CD4-positive, alpha-beta T cell treated with Interleukin-4 for 4 hours (primary cell): ENCODE data around the gene RAB11FIP4.

Experiments used
- DNase-seq: peaks from one replicate; pipeline ENCODE4 v3.0.0-alpha.2; 2020

RAB11FIP4 gene

DNA sequence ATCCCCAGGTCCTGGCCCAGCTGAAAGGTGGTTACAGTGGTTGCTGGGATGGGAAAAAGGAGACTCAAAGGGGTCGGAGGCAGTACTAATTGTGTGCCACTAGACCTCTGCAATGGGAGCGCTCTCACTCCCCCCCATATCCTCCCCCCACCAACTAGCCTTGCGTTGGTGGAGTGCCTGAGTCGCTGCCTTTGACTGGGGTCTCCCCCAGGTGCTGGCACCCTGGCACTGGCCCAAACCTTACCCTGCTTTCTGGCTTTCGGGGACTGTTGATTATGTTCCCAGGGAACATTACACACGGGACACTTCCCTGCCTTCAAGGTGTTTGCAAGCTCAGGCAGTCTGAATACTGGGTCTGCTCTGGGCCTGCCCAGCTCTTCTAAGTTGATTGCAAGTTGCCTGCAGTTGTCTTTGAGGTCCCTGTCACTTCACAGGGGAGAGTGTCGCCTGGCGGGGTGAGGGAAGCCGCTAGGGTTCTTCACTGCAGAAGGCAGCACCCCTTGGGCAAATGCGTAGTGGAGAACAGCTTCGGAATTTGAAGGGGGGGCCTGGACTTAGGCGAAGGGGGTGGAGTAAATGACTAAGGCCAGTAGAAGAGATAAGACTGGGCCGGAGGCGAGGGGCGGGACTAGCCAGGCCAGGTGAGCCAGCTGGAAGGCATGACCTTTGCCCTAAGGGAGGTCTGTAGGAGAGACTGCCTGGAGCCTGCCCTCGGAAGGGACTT, 98.0 kb downstream of the RAB11FIP4 start:
- no peak for DNase-seq

DNA sequence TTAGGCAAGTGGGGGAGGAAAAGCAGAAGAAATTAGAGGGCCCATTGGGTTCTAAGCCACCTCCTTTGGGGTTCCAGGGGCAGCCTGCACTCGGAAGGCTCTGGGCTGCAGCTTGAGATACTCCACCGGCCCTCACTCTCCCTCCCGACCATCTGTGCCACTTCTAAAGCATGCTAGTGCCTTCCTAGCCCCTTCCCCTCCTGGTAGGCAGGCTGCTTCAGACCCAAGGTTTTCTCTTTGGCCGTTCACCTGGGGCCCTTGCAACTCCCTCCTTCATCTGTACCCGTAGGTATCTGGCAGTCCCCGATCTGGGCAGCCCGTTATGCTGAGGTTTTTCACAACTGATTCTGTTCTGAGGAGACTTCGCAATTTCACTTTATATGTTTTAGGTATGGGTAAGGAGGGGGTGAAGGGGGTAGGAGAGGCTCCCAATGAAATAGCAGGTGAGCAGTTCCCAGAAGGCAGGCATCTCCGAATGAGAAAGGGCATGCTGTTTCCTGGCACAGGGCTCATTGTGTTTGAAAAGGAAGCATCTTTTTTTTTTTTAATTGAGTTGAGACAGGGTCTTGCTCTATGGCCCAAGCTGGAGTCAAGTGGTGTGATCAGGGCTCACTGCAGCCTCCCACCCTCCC, 98.7 kb downstream of the RAB11FIP4 start:
- DNase-seq = no peak

DNA sequence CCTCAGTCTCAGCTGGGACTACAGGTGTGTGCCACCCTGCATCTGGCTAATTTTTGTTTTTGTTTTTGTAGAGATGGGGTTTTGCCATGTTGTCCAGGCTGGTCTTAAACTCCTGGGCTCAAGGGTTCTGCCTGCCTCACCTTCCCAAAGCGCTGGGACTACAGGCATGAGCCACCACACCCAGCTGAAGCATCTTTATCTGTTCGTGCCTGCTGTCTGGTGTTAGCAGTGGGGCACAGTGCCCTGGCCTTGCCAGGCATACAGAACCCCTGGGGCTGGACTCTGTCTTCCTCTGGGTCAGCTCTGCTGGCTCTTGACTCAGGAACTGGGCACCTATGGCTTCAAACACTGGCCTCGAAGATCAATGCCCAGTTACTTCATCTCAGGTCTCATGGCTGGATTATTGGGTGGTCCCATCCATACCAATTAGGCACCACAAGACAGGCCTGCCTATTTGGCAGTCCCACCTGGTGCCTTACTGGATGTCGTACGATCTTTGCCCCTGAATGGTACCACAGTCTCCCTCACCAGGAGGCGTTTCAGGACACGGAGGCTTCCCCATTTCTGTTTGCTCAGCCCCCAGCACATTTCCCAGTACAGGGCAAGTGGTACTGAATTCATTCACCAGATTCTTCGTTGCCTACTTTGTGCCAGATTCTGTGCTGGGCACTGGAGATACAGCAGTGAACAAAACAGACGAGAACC, 99.3 kb downstream of the RAB11FIP4 start:
- no peak for DNase-seq

DNA sequence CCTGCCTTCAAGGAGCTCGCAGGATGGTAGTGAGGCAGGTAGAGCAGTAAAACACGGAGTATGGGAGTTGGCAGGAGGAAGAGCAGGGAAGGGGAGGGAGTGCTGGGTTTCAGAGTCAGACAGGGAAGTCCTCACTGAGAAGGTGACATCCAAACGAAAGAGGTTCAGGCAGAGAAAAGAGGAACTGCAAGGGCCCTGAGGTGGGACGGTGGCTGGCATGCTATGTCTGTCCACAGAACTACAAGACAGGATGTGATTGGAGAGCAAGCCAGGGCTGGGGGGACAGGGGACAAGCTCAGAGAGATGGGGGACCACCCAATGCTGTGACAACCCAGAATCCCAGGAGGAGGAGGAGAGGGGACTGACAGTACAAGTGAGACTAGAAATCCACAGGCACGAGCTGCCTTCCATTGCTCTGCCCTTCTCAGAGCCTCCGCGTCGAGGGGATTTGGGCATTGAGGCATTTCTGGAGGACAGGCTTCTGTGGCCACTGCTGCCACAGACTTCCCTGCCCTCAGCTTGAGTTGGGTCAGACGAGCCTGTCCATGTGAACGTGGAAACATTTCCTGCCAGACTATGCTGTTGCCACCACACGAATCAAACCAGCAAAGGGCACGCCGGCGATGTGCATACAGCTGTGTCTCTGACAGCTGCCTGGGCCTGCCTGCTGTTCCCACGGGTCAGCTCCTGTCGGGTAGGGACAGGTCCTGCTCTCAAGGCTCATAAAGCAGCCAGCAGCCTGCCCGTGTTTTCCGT, 100.1 kb downstream of the RAB11FIP4 start:
- no peak for DNase-seq

DNA sequence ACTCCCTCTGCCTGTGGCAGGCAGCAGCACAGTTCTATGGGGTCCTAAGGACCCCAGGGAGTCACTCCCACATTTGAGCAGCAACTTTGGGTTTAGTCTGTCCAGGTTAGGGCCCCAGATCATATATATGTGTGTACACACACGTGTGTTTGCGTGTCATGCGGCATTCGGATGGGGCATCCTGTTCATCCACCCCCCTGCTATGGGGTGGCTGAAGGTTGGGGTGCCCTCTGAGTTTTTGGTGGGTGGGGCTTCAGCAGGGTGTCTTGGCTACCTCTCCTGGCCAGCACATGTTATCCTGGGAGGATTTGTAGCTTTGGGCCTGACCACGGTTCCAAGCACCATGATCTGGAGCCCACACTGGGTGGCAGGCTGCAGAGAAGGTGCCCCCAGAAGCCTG, 100.7 kb downstream of the RAB11FIP4 start:
- no peak for DNase-seq

DNA sequence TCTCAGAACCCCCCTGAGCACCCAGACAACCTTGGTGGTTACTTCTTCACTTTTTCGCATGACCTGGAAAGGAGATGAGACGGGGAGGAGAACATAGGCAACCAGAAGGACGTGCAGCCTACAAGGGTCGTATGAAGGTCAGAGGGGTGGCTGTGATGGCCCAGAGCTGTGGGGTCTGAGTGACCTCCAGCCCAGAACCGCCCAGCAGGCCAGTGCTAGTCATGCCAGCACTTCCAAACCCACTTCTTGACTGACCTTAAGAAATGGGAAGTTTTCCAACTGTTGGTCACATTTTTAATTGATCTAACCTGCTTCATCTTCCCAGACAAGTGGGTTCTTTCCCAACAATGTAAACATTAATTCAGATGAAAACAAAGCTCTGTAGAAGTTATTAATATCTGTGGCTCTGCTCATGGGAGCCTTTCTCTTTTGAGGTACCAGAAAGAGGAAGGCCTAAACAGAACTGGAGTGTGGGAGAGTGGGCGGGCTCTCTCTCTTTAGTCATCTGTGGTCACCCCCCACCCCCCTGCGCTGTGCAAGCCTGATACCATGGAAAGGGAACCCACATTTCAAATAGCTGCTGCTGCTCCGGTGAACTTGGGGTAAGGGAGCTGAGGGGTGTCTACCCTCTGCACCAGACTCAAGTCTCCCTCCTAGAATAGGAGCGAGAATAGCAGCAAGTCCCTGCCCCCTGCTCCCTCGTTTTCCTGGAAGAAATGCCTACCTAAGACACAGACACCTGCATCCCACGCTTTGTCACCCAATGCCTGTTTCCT, 101.6 kb downstream of the RAB11FIP4 start:
- DNase-seq = peak; percentile 78

DNA sequence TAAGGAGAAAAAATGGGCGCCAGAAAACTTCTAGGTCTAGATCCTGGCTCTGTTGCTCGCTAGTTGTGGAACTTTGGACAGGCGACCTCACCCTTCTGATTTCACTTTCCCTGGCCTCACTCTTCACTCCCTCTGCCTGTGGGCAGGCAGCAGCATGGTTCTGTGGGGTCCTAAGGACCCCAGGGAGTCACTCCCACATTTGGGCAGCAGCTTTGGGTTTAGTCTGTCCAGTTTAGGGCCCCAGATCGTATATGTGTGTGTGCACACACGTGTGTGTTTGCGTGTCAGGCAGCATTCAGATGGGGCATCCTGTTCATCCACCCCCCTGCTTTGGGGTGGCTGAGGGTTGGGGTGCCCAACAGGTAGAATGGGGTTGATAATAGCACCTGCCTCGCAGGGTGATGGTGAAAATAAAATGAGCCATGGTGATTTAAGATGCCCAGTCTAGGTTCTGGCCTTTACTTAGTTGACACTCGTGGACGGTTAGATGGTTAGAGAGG, 102.2 kb downstream of the RAB11FIP4 start:
- DNase-seq = no peak

DNA sequence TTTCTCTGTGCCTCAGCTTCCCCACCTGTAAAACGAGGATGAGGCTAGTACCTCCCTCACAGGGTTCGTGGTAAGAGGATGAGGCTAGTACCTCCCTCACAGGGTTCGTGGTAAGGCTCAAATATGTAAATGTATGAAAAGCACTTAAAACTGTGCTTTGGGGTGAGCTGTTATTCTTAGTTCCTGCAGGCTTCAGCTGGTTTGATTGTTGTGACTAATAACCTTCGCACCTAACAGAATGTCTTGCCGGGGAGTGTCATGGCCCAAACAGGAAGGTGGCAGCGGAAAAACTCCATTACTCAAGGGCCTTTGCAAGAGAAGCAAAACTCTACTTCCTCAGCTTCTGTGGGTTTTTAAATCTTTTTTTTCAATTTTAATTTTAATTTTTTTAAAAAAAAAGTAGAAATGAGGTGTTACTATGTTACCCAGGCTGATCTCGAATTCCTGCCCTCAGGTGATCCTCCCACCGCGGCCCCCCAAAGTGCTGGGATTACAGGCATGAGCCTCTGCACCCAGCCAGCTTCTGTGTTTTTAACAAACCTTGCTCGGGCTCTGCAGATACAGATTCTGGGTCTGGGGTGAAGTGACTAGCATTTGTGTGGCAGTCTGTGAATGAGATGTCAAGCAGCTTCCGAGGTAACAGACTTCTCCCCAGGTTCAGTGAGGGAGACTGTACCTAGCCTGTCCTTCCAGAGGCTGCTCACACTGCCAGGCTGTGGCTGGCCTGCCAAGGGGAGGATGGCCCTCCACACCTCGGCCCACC, 103.0 kb downstream of the RAB11FIP4 start:
- DNase-seq = peak; percentile 91

DNA sequence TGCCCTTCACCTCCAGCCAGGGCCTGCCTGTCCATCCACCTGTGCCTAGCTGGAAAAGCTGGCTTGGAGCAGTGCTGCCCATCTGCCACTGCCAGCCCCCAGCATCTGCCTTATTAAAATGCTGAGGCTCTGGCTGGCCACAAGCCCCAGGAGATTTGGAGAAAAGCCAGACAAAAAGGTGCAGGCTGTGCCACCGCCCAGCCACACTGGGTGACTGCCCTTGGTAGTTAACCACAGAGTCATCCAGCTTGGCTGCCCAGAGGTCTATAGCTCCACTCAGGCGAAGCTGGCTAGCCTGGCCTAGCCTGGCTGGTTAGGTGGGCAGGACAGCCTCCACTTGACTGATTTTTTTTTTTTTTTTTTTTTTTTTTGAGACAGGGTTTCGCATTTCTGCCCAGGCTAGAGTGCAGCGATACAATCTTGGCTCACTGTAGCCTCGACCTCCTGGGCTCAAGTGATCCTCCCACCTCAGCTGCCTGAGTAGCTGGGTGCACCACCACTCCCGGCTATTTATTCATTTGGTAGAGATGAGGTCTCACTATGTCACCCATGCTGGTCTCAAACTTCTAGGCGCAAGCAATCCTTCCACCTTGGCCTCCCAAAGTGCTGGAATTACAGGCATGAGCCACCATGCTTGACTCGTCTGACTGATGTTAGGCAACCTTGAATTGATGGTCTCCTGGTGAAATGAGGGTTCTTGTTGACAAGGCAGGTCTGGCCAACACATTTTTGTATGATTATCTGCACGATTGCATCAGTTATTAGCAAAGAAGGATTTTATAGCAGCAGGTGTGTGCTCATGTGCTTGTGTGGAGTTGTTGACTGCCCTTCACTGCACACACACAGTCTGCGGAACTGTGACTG, 103.8 kb downstream of the RAB11FIP4 start:
- no peak for DNase-seq

DNA sequence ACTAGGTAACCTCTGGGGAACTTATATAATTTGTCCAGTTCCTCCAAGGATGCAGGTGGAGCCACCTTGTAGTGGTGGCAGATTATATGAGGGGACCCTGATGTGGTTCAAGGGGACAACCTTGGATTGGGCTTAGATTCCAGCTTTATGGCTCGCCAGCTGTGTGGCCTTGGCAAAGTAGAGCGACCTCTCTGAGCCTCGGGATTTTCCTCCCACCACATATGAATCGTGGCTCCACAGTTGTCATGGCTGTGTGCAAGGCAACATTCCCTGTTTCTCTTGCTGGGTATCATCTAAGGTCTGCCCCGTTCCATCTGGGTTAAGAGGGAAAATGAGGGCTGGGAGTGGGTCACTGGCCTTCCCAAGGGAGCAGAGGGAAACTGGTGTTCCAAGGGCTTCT, 104.6 kb downstream of the RAB11FIP4 start:
- DNase-seq = no peak

DNA sequence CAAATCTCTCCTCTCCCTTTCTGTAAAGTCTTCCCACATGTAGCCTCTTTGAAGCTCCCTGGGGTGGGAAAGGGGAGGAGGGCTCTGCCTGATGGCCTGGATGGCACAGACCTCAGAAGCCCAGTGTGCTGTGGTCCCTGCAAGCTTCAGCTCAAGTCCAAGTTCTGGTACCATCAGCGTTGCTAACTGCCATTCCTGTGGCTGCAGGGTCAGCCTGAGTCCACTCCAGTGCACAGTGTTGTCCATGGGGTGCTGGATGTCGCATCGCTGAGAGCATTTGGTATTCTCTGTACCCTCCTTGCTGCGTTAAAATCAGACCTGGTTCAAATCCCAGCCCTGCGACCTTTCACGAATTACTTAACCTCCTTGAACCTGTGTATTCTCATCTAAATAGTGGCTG, 105.1 kb downstream of the RAB11FIP4 start:
- no peak for DNase-seq

DNA sequence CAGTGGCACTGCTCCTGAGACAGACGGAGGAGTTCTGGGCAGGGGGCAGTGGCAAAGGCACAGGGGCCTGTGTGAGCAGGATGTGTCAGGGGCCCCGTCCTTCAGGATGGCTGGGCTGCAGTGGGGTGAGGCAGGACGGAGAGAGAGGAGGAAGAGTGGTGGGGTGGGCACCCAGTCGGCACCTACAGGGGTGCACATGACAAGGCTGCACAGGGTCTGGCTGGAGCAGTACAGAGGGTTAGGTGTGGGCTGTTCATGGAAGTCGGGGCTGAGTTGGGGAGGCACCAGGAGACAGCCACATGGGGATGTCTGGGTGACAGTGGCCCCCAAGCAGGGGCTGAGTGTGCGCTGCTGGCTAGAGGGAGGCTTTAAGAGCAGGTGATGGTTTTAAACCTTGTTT, 106.0 kb downstream of the RAB11FIP4 start:
- DNase-seq = no peak

DNA sequence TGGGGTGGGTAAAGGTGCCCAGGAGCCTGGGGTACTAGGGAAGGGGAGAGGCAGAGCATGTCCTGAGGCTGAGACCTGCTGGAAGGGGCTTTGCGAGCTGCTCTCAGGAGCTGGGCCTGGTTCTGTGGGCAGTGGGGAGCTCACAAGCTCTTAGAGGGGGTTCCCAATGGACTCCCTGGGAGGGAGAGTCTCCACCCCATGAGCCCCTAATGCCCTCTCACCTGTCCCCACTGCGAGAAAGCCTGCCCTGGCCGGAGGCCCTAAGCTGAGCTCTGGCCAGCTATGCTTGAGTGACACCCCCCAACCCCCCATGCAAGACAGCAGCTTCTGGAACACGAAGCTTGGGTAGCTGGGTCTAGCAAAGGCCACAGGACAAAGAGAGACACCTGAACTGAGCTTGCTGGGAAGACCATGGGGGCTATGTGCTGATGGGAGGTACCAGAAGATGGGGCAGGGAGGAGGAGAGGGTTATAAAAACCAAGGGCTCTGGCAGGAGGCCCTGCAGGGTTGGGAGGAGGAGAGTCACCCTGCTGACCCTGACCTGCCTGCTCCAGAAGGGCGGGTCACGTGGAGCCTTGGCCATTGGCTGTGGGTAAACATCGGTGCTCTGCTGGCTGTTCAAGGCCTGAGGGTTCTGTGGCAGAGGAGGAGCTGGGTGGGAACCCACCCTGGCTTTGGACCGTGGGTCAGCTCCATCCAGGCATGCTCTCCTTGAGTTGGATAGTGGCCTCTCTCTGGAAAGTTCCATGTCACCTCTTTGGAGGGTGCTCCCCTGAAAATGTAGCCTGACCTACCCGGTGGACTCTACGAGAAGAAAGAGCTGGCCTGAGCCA, 106.7 kb downstream of the RAB11FIP4 start:
- DNase-seq = no peak

DNA sequence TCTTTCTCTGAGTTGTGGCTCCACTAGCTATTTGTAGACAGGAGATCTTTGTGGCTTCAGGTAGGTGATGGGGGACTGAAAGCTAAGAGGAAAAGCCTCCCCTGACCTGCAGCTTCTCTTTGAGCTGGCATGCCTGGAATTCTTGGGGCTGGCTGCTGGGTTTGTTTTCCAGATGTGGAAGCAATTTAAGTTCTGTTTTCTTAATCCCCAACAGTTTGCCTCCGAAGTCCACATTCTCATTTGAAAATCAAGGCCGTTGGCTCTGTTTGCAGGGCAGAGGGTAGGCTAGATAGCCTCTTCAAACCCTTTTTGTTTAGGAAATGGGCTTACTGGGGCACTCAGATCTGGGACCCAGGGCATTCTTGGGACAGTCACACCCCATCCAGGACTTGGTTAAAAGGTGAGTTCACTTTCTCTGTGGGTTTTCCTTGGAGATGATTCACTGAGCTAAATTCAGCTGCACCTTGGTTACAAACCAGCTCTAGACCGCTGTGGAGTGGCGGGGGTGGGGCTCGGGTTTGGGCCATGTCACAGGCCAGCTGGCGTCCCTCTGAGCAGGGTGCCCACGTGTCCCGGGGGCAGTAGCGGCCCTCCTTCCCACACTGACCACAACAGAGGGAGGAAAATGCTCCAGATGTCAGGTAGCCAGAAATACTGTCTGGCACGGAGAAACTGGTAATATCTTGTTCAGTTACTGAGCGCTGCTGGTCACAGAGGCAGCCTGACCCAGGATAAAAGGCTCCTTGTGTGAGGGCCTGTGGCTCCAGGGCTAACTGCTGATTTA, 108.5 kb downstream of the RAB11FIP4 start:
- no peak for DNase-seq

DNA sequence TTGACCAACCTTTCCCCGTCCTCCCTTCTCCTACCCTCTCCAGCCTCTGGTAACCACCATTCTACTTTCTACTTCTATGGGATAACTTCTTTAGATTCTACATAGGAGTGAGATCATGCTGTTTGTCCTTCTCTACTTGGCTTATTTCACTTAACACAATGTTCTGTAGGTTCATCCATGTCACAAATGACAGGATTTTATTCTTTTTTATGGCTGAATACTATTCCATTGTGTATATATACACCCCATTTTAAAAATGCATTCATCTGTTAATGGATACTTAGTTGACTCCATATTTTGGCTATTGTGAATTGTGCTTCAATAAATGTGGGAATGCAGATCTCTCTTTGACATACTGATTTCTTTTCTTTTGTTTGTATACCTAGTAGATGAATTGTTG, 115.0 kb downstream of the RAB11FIP4 start:
- no peak for DNase-seq

DNA sequence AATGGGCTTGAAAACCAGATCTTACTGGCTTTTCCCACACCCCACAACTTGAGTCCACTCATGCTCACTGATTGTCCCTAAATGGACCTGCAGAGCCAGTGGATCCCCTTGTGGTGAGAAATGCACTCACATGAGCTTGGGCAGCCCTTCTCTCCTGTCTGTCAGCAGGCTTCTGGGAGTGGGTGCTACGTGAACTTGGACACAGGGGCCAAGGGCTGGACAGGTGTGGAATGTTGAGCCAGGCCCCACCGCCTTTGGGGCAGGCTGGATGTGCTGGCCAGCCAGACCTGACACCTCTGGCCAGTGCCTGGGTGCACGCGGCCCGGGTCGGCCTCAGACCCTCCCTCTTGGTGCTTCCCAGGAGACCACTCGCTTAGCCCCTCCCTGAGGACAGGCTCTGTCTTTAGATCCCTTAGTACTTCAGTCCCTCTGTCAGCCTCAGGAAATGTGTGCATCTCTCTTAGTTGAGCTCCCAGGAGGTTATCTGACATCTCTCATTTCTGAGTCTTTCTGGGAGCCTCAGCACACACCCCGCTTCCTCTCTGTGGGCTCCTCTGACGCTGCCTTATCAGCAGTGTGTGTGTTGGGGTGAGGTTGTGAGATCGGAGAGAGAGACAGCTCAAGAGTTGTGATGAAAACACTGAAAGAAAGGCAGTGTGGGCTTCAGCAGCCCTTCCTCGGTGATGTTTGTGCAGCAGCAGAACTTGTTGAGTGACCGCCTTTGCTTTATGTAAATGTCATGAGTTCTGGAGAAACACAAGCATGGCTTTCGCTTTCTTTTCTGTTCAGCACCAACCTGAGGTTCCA, 117.0 kb downstream of the RAB11FIP4 start:
- DNase-seq = peak; percentile 93

DNA sequence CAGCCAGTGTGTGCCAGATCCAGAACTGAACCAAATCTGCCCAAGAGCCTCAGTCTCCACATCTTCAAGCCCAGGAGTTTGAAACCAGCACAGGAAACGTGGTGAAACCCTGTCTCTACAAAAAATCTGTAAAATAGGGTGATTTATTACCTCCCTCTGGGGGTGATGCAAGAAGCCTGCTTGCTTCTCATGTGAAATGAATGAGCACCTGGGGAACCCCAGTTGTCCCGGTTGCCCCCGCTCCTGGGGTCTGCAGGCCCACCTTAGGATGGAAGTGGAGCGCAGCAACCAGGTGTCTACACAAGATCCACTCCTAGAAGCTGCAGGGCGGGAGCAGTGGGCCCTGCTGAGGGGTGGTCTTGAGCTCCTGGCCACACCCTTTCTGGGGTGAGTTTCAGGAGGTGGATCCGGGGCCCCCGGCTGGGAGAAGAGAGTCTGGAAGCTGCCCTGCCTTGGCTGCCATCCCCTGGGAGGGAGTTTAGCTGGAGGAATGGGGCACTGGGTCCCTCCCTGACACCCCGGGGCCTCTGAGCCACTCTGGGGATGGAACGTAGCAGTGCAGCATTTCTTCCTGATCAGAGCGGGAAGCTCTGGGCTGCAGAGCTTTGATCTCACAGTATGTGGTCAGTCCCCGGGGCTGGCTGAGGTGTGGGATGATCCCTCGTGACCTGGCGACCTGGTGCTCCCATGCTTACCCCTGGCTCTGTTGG, 117.8 kb downstream of the RAB11FIP4 start:
- no peak for DNase-seq
